HUES48 (cell line): ENCODE results near the gene VOPP1.
"Not testable (repeated sequence)": the region's sequence is repeated elsewhere in the genome, so short reads cannot be mapped to it uniquely, and the experiment has no call there.

Source experiments
- H3K27ac ChIP-seq: one replicate; pipeline ENCODE4 v1.7.0; 2013; ENCODE audit warnings: low read depth, low read length, inconsistent platforms
- H3K27me3 ChIP-seq: 2 replicates; pipeline ENCODE4 v1.6.1; 2013; ENCODE audit warnings: mild to moderate bottlenecking, low read length; ENCODE audit not compliant: control insufficient read depth, insufficient read depth
- H3K36me3 ChIP-seq: 2 replicates; pipeline ENCODE4 v1.6.1; 2013; ENCODE audit warnings: low read length; ENCODE audit not compliant: control insufficient read depth, insufficient read depth
- H3K4me1 ChIP-seq: 2 replicates; pipeline ENCODE4 v1.6.1; 2013; ENCODE audit warnings: mild to moderate bottlenecking, low read length; ENCODE audit not compliant: control insufficient read depth, insufficient read depth
- H3K4me3 ChIP-seq: 2 replicates; pipeline ENCODE4 v1.5.1; 2013; ENCODE audit warnings: mild to moderate bottlenecking, low read depth, low read length
- H3K9ac ChIP-seq: 2 replicates; pipeline ENCODE4 v1.6.1; 2013; ENCODE audit warnings: mild to moderate bottlenecking, low read depth, low read length, moderate library complexity
- H3K9me3 ChIP-seq: 2 replicates; pipeline ENCODE4 v1.6.1; 2013; ENCODE audit warnings: low read length; ENCODE audit not compliant: control insufficient read depth, insufficient read depth

VOPP1 gene

GRCh38 chr7:55572378-55573233 lies at the start of gene VOPP1:
Gene VOPP1 (minus strand): TSS chr7:55572502. CDS start chr7:55572324, 178 bp downstream.
- Histone ChIP-seq H3K4me3 (peak within 1 kb of the TSS; percentile 93), H3K4me1 (peaks cover 42% of the 10 kb centered on the region), H3K27ac (peak within 1 kb of the TSS; percentile 87), H3K9ac (peak within 1 kb of the TSS; percentile 85), H3K27me3 (peaks cover 5% of the 10 kb centered on the region), H3K9me3 (no peaks in the 10 kb centered on the region), H3K36me3 (no peaks in the 10 kb centered on the region)

- no peak overlapping the region for H3K9ac ChIP-seq
- H3K9me3 ChIP-seq = peaks cover 54% of the 10 kb centered on the region
- H3K27ac ChIP-seq = no peak overlapping the region
- no peaks in the 10 kb centered on the region for H3K36me3 ChIP-seq
- H3K4me3 ChIP-seq = no peak overlapping the region
- no peaks in the 10 kb centered on the region for H3K4me1 ChIP-seq
- H3K27me3 ChIP-seq = no peaks in the 10 kb centered on the region
Observed at GRCh38 chr7:55618913-55619312, 46.6 kb upstream of the VOPP1 start.

- not testable (repeated sequence) for H3K27ac ChIP-seq, H3K9ac ChIP-seq
Observed at GRCh38 chr7:55614365-55615064, 42.2 kb upstream of the VOPP1 start.

GRCh38 chr7:55609726-55610125 lies 37.4 kb upstream of the VOPP1 start:
- not testable (repeated sequence) for H3K9me3 ChIP-seq, H3K27ac ChIP-seq, H3K4me1 ChIP-seq

More at GRCh38 chr7:55614365-55615064, 42.2 kb upstream of the VOPP1 start:
- peaks cover 26% of the 10 kb centered on the region for H3K9me3 ChIP-seq
- not testable (repeated sequence) for H3K4me1 ChIP-seq, H3K27me3 ChIP-seq, H3K36me3 ChIP-seq, H3K4me3 ChIP-seq

GRCh38 chr7:55605661-55606060 lies 33.4 kb upstream of the VOPP1 start:
- not testable (repeated sequence) for H3K9me3 ChIP-seq, H3K36me3 ChIP-seq, H3K27ac ChIP-seq, H3K9ac ChIP-seq, H3K4me1 ChIP-seq, H3K4me3 ChIP-seq, H3K27me3 ChIP-seq

More at GRCh38 chr7:55609726-55610125, 37.4 kb upstream of the VOPP1 start:
- not testable (repeated sequence) for H3K36me3 ChIP-seq, H3K4me3 ChIP-seq, H3K9ac ChIP-seq, H3K27me3 ChIP-seq

- not testable (repeated sequence) for H3K4me1 ChIP-seq, H3K27ac ChIP-seq, H3K27me3 ChIP-seq, H3K9ac ChIP-seq, H3K4me3 ChIP-seq, H3K36me3 ChIP-seq, H3K9me3 ChIP-seq
Observed at GRCh38 chr7:55597944-55598499, 25.7 kb upstream of the VOPP1 start.

GRCh38 chr7:55597214-55597739 lies 25.0 kb upstream of the VOPP1 start:
- not testable (repeated sequence) for H3K4me1 ChIP-seq, H3K27ac ChIP-seq, H3K36me3 ChIP-seq, H3K4me3 ChIP-seq, H3K27me3 ChIP-seq, H3K9ac ChIP-seq, H3K9me3 ChIP-seq

- Histone ChIP-seq H3K4me1 (no peaks in the 10 kb centered on the region), H3K4me3 (no peak overlapping the region), H3K27me3 (no peaks in the 10 kb centered on the region)
Observed at GRCh38 chr7:55595511-55595910, 23.2 kb upstream of the VOPP1 start.

GRCh38 chr7:55594870-55595269 lies 22.6 kb upstream of the VOPP1 start:
- Histone ChIP-seq H3K36me3 (no peaks in the 10 kb centered on the region), H3K4me1 (no peaks in the 10 kb centered on the region), H3K9ac (no peak overlapping the region), H3K27me3 (no peaks in the 10 kb centered on the region), H3K4me3 (no peak overlapping the region), H3K9me3 (no peaks in the 10 kb centered on the region), H3K27ac (no peak overlapping the region)

More at GRCh38 chr7:55595511-55595910, 23.2 kb upstream of the VOPP1 start:
- Histone ChIP-seq H3K9ac (no peak overlapping the region), H3K27ac (no peak overlapping the region), H3K9me3 (no peaks in the 10 kb centered on the region), H3K36me3 (no peaks in the 10 kb centered on the region)

- no peaks in the 10 kb centered on the region for H3K27me3 ChIP-seq
- H3K27ac ChIP-seq = no peak overlapping the region
Observed at GRCh38 chr7:55594414-55594813, 22.1 kb upstream of the VOPP1 start.

More at GRCh38 chr7:55594414-55594813, 22.1 kb upstream of the VOPP1 start:
- no peaks in the 10 kb centered on the region for H3K36me3 ChIP-seq
- H3K4me1 ChIP-seq = no peaks in the 10 kb centered on the region
- H3K9me3 ChIP-seq = no peaks in the 10 kb centered on the region
- H3K4me3 ChIP-seq = no peak overlapping the region
- no peak overlapping the region for H3K9ac ChIP-seq
